ENCODE results near the gene DDX21.

DNA sequence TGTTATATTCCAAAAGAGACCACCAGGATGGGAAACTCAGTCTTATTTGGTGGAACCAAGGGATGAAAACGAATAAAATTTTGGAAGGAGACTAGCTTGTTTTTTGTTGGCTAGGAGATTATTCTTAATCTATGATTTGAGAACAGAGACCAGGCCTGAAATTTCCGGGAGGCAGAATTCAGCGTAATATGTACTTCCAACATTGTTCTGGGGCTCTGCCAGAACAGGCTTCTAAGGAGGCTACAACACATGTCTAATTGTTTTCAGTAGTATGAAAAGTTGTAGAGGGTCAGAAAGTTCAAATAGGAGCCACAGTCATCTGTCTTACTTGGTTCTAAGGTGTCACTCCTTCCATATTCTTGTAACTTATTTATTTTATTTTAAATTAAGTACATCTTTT, 1.7 kb downstream of the DDX21 start:
- TF ChIP-seq ARNTL (CRISPR knock-in tag; IDR thresholded peaks at IDR 0.05; ENCODE audit: borderline replicate concordance, low read depth), result no peak
- TF ChIP-seq ZFP30 (CRISPR knock-in tag; IDR thresholded peaks at IDR 0.05), result no peak
- TF ChIP-seq, protein P1, sequence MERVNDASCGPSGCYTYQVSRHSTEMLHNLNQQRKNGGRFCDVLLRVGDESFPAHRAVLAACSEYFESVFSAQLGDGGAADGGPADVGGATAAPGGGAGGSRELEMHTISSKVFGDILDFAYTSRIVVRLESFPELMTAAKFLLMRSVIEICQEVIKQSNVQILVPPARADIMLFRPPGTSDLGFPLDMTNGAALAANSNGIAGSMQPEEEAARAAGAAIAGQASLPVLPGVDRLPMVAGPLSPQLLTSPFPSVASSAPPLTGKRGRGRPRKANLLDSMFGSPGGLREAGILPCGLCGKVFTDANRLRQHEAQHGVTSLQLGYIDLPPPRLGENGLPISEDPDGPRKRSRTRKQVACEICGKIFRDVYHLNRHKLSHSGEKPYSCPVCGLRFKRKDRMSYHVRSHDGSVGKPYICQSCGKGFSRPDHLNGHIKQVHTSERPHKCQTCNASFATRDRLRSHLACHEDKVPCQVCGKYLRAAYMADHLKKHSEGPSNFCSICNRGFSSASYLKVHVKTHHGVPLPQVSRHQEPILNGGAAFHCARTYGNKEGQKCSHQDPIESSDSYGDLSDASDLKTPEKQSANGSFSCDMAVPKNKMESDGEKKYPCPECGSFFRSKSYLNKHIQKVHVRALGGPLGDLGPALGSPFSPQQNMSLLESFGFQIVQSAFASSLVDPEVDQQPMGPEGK (CRISPR knock-in tag; IDR thresholded peaks at IDR 0.05; ENCODE audit: borderline replicate concordance), result no peak
- TF ChIP-seq GLIS3 (CRISPR knock-in tag; IDR thresholded peaks at IDR 0.05), result no peak
- TF ChIP-seq ZNF70 (CRISPR knock-in tag; IDR thresholded peaks at IDR 0.05), result no peak
- TF ChIP-seq TOX (CRISPR knock-in tag; IDR thresholded peaks at IDR 0.05; ENCODE audit: borderline replicate concordance), result no peak
- TF ChIP-seq, protein P2, sequence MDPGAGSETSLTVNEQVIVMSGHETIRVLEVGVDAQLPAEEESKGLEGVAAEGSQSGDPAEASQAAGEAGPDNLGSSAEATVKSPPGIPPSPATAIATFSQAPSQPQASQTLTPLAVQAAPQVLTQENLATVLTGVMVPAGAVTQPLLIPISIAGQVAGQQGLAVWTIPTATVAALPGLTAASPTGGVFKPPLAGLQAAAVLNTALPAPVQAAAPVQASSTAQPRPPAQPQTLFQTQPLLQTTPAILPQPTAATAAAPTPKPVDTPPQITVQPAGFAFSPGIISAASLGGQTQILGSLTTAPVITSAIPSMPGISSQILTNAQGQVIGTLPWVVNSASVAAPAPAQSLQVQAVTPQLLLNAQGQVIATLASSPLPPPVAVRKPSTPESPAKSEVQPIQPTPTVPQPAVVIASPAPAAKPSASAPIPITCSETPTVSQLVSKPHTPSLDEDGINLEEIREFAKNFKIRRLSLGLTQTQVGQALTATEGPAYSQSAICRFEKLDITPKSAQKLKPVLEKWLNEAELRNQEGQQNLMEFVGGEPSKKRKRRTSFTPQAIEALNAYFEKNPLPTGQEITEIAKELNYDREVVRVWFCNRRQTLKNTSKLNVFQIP (CRISPR knock-in tag; IDR thresholded peaks at IDR 0.05; ENCODE audit: borderline replicate concordance, low read depth), result no peak
- no peak for TF ChIP-seq CSDC2 (CRISPR knock-in tag; IDR thresholded peaks at IDR 0.05)
- no peak for TF ChIP-seq BACH2 (CRISPR knock-in tag; IDR thresholded peaks at IDR 0.05; ENCODE audit: borderline replicate concordance)
- no peak; the same call in 1 of the 2 replicates for TF ChIP-seq ZFP3 (CRISPR knock-in tag; IDR thresholded peaks at IDR 0.05)
- no peak for TF ChIP-seq ZC3H10 (CRISPR knock-in tag; IDR thresholded peaks at IDR 0.05)
- TF ChIP-seq RARB (CRISPR knock-in tag; IDR thresholded peaks at IDR 0.05), result no peak

Data from SK-N-SH treated with all-trans-retinoic acid at 6 μM for 48 hours (cell line).